GM12892 (cell line): ENCODE results near the gene SOX15.

Experiments used
- POLR2A ChIP-seq: IDR thresholded peaks from 2 replicates; pipeline ENCODE4 v1.6.1; 2011; ENCODE audit warnings: low read depth, low read length, control low read depth
- POLR2AphosphoS5 ChIP-seq: IDR thresholded peaks from 2 replicates; pipeline ENCODE4 v1.6.1; 2011; ENCODE audit warnings: low read depth, low read length, control low read depth

DNA sequence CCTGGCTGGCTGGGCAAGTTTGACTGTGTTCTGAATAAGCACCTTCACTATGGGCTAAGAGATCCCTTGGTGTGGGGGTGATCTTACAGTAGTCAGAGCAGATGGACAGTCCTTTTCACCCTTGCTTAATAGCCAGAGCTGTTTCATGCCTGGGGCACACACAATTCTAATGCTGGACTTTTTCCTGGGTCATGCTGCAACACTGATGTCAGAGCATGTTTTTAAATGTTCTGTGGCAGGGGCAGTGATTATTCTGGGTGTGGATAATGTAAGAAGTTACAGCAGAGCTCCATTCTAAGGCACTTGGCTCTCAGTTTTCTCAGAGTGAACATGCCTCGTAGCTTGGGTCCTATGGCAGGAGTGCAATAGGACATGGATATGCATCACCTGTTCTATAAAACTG, 14.4 kb downstream of the SOX15 start:
- TF ChIP-seq POLR2AphosphoS5 (peak; percentile 54; the same call in 1 of the 2 replicates), POLR2A (peak; percentile 50; the same call in 1 of the 2 replicates)
